Right cardiac atrium (tissue), 5 donors: Measurements from ENCODE around the gene PTBP1. TPM values are rescaled to one million over a fixed set of nuclear protein-coding genes. Genes with fewer than 3 reads are reported as not detected.
A peak's percentile ranks its signal among the peaks of the same experiment; 100 is the strongest.

Experiments
- ATAC-seq, 2 donors: fragments of 200-7000 bp; cut with Tn5 transposase; one replicate each; pipeline versions ENCODE4 v1.8.0 to v1.9.1; 2020; ENCODE audit warnings: moderate library complexity in 2 of 2, mild to moderate bottlenecking in 1 of 2
- DNase-seq, 3 donors: peaks; one replicate each; pipeline ENCODE4 v3.0.0-alpha.2; 2020
- H3K27ac ChIP-seq: one replicate; pipeline ENCODE4 v1.5.1; 2013; ENCODE audit warnings: mild to moderate bottlenecking, low read length, control low read depth, moderate library complexity
- H3K27me3 ChIP-seq: one replicate; pipeline ENCODE4 v1.6.1; 2013; ENCODE audit not compliant: control insufficient read depth, insufficient read depth
- H3K4me1 ChIP-seq: one replicate; pipeline ENCODE4 v1.6.1; 2013; ENCODE audit warnings: low read length; ENCODE audit not compliant: control insufficient read depth, insufficient read depth
- H3K4me3 ChIP-seq: one replicate; pipeline ENCODE4 v1.5.1; 2013; ENCODE audit warnings: low read length, control low read depth
- H3K9me3 ChIP-seq: one replicate; pipeline ENCODE4 v1.6.1; 2013; ENCODE audit warnings: low read length; ENCODE audit not compliant: control insufficient read depth
- WGBS: extraction: QIAGEN DNeasy Blood & Tissue Kit; methylation state at CpG from one replicate; pipeline ENCODE4 v1.1.7; 2013; 5-methylcytosine and 5-hydroxymethylcytosine counted together
- intact Hi-C, 4 donors: fragments of 100-400 bp; cut with DNase I; formaldehyde crosslinking; loops; one replicate each; pipeline versions ENCODE4 v1.11.0 to v1.14.0; 2022 to 2023
- polyA plus RNA-seq: library from polyadenylated mRNA; stranded (reverse); fragments of 200-250 nt; gene quantifications from one replicate; pipeline ENCODE4 v1.2.3, GENCODE V29; 2013
- total RNA-seq, 4 donors: library from RNA; stranded (reverse); fragmentation: NEBNext Ultra II Directional; extraction: Animal tissue kit (Norgen Biotek cat#: 25700); gene quantifications; one replicate each; pipeline ENCODE4 v1.2.1, GENCODE V29; 2021
- donor health status: healthy with polysubstance abuse.
- donor health status: DM: no; HTN: yes; CAD: no.
- donor health status: DM: no; HTN: no; CAD: no.
- donor health status: DM: no; HTN: yes; CAD: no; lungs with severe emphysema.
- donor health status: DM: yes; HTN: yes; CAD: no.

Gene PTBP1
- total and polyA plus RNA-seq, 5 donors = 42.9 to 119 (median 81.3) TPM

DNA sequence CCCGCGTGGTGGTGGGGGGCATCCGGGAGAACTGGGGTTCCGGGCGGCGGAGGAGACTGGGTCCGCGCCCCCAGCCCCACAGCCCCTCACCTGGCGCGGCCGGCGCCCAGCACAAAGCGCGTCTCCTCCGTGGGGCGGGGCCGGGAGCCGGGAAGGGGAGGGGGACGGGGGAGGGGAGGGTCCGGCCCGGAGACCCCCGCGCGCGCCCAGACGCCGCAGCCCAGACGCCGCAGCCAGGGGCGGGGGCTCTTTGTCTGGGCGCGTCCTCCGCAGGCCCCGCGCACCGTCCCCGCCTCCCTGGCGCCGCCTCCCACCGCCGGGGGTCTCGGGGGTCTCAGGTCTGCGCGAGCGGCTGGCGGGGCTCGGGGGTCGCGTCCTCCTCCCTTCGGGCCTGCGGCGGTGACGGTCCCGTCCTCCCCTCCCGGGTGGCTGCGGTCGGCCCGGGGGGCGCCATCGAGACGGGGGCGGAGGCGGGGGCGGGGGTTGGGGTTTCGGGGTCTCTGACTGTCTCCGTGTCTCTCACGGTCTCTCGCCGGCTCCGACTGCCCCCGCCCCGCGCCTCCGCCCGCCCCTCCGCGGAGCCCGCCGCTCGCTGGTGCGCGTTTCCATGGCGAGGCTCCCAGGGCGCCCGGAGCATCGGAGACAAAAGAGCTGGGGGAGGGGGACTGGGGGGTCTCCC lies 24.7 kb downstream of the PTBP1 start, which contains the start of gene PLPPR3:
Gene PLPPR3 (minus strand): TSS at position 131 of the 679 bp plus-strand sequence. CDS start 396 bp downstream, outside the sequence.
- intact Hi-C loops = no loop called here

DNA sequence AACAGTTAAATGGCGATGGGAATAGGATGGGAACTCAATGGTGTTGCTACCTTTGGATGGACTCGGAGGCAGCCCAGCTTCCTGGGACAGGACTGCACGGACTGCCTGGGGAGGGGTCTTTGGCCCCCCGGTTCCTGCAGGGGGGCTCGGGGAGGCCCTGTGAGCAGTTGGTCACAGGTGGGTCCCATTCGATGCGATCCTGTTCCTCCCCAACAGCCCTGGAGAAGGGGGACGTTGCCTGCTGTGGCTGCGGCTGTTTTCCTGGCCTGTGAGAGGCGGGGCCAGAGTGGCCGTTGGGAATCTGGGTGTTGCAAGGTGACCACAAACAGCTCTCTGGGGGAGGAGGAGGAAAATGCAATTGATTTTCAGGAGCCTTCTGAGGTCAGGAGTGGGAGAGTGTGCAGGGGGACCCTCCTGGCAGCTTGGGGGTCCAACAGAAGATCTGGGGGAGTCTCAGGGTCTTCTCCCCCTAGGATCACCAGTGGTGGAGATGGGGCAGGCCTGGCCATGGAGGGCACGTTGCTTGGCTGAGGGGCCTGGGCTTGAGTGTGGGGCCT lies 26.4 kb downstream of the PTBP1 start:
- DNase-seq (no peak), ATAC-seq (no peak)
- Histone ChIP-seq H3K27ac (no peak overlapping the region), H3K9me3 (no peaks in the 10 kb centered on the region), H3K4me3 (no peak overlapping the region), H3K4me1 (no peaks in the 10 kb centered on the region), H3K27me3 (no peaks in the 10 kb centered on the region)
- 62% methylated on average over 12 of the region's 12 CpGs for WGBS
- intact Hi-C loops = no loop called here

More for the DNA sequence above, 24.7 kb downstream of the PTBP1 start, which contains the start of gene PLPPR3:
- ATAC-seq (peak in 1 of 2 donors; percentile 42), DNase-seq (peak in 1 of 3 donors; percentile 46)
- H3K27ac ChIP-seq = no peak within 1 kb of the TSS
- H3K4me3 ChIP-seq = peak within 1 kb of the TSS; percentile 46
- no peaks in the 10 kb centered on the region for H3K9me3 ChIP-seq
- under 1% methylated on average over 85 of the region's 86 CpGs for WGBS
- no peaks in the 10 kb centered on the region for H3K4me1 ChIP-seq
- no peaks in the 10 kb centered on the region for H3K27me3 ChIP-seq

GRCh38 chr19:824885-825284 lies 27.6 kb downstream of the PTBP1 start:
- H3K9me3 ChIP-seq = no peaks in the 10 kb centered on the region
- intact Hi-C loops = no loop called here
- H3K27me3 ChIP-seq = no peaks in the 10 kb centered on the region
- ATAC-seq = peak; percentile 19 to 24
- H3K27ac ChIP-seq = no peak overlapping the region
- no peaks in the 10 kb centered on the region for H3K4me1 ChIP-seq
- H3K4me3 ChIP-seq = no peak overlapping the region
- WGBS = 69% methylated on average over 15 of the region's 15 CpGs
- DNase-seq = peak in 1 of 3 donors; percentile 54

DNA sequence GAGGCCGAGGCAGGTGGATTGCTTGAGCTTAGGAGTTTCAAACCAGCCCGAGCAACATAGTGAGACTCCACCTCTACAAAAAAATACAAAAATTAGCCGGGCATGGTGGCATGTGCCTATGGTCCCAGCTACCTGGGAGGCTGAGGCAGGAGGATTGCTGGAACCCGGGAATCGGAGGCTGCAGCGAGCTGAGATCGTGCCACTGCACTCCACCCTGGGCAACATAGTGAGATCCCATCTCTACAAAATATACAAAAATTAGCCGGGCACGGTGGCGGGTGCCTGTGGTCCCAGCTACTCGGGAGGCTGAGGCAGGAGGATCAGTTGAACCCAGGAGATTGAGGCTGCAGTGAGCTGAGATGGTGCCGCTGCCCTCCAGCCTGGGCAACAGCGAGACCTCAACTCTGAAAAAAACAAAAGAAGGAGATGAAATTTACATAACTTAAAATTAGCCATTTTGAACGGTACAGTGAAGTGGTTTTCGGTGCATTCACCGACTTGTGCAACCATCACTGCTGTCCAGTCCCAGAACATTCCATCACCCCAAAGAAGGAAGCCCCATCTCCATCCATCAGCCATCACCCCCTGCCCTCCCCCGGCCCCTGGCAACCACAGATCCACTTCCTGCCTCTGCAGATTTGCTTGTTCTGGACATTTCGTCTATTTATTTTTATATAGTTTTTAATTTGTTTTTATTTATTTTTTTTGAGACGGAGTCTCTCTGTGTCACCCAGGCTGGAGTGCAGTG lies 28.8 kb downstream of the PTBP1 start:
- Histone ChIP-seq H3K27ac (no peak overlapping the region), H3K4me3 (no peak overlapping the region), H3K9me3 (no peaks in the 10 kb centered on the region), H3K4me1 (no peaks in the 10 kb centered on the region), H3K27me3 (no peaks in the 10 kb centered on the region)
- WGBS = 80% methylated on average over 19 of the region's 19 CpGs
- no peak for DNase-seq
- ATAC-seq = no peak
- intact Hi-C loops = no loop called here

DNA sequence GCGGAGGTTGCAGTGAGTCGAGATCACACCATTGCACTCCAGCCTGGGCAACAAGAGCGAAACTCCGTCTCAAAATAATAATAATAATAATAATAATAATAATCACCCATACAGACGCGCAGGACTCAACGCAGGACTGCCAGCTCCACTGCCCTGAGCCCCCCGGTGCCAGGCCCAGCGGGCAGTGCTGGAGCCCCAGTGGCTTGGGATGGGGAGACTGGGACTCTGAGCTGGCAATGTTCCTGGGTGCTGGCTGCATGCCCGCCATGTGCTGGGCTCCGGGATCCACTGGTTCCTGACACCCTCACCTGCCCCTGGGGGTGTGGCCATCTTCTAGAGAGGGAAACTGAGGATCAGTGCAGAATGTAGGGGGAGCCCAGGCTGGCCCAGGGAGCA lies 30.1 kb downstream of the PTBP1 start:
- 89% methylated on average over 11 of the region's 11 CpGs for WGBS
- intact Hi-C loops = no loop called here
- H3K27me3 ChIP-seq = no peaks in the 10 kb centered on the region

GRCh38 chr19:827710-828321 lies 30.6 kb downstream of the PTBP1 start, which contains the start of gene AZU1:
AZU1 (plus strand) TSS chr19:827837; CDS start chr19:827847, 10 bp downstream.
- DNase-seq = peak in 1 of 3 donors; percentile 75
- no peaks in the 10 kb centered on the region for H3K9me3 ChIP-seq
- no peak within 1 kb of the TSS for H3K27ac ChIP-seq
- ATAC-seq = peak; percentile 34 to 44
- 69% methylated on average over 33 of the region's 33 CpGs for WGBS
- H3K27me3 ChIP-seq = no peaks in the 10 kb centered on the region
- intact Hi-C loops = no loop called here
- H3K4me3 ChIP-seq = no peak within 1 kb of the TSS
- no peaks in the 10 kb centered on the region for H3K4me1 ChIP-seq

More for the DNA sequence above, 30.1 kb downstream of the PTBP1 start:
- DNase-seq = no peak
- Histone ChIP-seq H3K4me3 (no peak overlapping the region), H3K4me1 (no peaks in the 10 kb centered on the region), H3K9me3 (no peaks in the 10 kb centered on the region), H3K27ac (no peak overlapping the region)
- ATAC-seq = no peak

- DNase-seq (no peak), ATAC-seq (no peak)
- Histone ChIP-seq H3K4me3 (no peak overlapping the region), H3K9me3 (no peaks in the 10 kb centered on the region), H3K27ac (no peak overlapping the region), H3K27me3 (no peaks in the 10 kb centered on the region), H3K4me1 (no peaks in the 10 kb centered on the region)
- WGBS = 74% methylated on average over 18 of the region's 18 CpGs
- intact Hi-C loops = no loop called here
These were observed 32.0 kb downstream of the PTBP1 start for GRCh38 chr19:829129-829758.

DNA sequence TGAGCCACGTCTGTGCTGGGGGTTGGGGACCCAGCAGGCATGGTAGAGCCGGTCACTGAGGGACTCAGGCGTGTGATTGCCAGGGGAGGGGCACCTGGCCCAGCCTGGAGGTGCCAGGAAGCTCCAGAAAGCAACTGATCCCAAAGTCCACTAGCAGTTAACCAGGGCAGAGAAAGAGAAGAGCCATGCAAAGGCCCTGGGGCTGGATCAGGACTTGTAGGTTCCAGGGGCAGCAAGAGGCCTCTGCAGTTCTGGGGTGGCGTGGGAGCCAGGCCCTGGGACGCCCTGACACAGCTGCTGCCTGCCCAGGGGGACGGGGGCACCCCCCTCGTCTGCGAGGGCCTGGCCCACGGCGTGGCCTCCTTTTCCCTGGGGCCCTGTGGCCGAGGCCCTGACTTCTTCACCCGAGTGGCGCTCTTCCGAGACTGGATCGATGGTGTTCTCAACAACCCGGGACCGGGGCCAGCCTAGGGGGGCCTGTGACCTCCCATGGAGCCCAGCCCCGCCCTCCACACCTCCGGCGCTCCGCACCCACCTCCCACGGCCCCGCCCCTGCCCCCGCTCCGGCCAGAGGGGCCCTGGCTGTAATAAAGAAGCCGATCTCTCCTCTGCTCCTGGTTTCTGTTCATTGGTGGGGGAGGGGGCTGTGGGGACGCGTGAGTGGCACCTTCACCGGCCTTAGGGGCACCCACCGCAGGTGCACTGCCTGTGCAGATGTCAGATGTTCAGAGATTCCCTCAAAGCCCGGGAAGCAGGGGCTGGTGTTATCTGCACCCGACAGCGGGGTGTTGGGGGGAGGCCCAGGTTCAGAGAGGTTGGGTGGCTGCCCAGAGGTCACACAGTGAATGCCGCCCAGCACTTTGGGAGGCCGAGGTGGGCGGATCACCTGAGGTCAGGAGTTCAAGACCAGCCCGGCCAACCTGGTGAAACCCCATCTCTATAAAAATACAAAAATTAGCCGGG lies 34.4 kb downstream of the PTBP1 start:
- DNase-seq (peak in 1 of 3 donors; percentile 43), ATAC-seq (no peak)
- no peaks in the 10 kb centered on the region for H3K9me3 ChIP-seq
- H3K27ac ChIP-seq = no peak overlapping the region
- intact Hi-C loops = no loop called here
- no peaks in the 10 kb centered on the region for H3K27me3 ChIP-seq
- WGBS = 60% methylated on average over 38 of the region's 38 CpGs
- no peaks in the 10 kb centered on the region for H3K4me1 ChIP-seq
- no peak overlapping the region for H3K4me3 ChIP-seq

DNA sequence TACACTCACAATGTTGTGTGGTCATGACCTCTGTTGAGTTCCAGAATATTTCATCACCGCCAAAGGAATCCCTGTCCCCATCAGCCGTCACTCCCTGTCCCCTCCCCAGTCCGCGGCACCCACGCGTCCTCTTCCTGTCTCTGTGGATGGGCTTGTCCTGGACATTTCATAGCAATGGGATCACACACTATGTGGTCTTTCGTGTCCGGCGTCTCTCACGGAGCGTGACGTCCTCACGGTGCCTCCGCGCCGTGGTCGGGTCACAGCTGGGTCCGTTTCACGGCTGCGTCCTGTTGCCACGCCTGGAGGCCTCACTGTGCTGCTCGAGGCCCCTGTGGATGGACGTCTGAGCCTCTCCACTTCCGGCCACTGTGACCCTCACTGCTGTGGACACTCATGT lies 37.0 kb downstream of the PTBP1 start:
- Histone ChIP-seq H3K9me3 (no peaks in the 10 kb centered on the region), H3K4me3 (no peak overlapping the region), H3K27me3 (no peaks in the 10 kb centered on the region), H3K4me1 (no peaks in the 10 kb centered on the region), H3K27ac (no peak overlapping the region)
- peak in 1 of 2 donors; percentile 7 for ATAC-seq
- 60% methylated on average over 24 of the region's 24 CpGs for WGBS
- DNase-seq = no peak
- intact Hi-C loops = no loop called here
